HepG2 (cell line): ENCODE results near the gene ADGRG1. TPM values are rescaled to one million over a fixed set of nuclear protein-coding genes. Genes with fewer than 3 reads are reported as not detected.
A peak's percentile ranks its signal among the peaks of the same experiment; 100 is the strongest.

Source experiments
- ATAC-seq: fragments of 200-7000 bp; cut with Tn5 transposase; 3 replicates; pipeline ENCODE4 v1.9.1; 2020; ENCODE audit warnings: mild to moderate bottlenecking, moderate library complexity
- BruUV-seq: library from RNA; stranded (reverse); fragments of 400-500 nt; replicated peaks from 2 replicates; lab custom pipeline; 2021; lab: Mats Ljungman, UMichigan
- CTCF ChIA-PET: fragments of 300-600 bp; formaldehyde crosslinking; extraction: SDS; loops from one replicate; lab custom pipeline; 2021; ENCODE audit warnings: low total read pairs, inconsistent platforms, low intra/inter-chr PET ratio; lab: Yijun Ruan, JAX
- POLR2A ChIA-PET: fragments of 350-600 bp; sonication (Branson Sonifier 250); formaldehyde crosslinking; loops from one replicate; lab custom pipeline; 2020; ENCODE audit warnings: antibody characterized with exemption, inconsistent platforms; lab: Yijun Ruan, JAX
- DNase-seq: peaks from one replicate; pipeline ENCODE4 v3.0.0-alpha.2; 2015; ENCODE audit warnings: low spot score
- FAIRE-seq: peaks from 3 replicates; lab custom pipeline; 2011; peaks lifted over from hg19 to GRCh38; lab: Jason Lieb, UNC
- H2AFZ ChIP-seq: one replicate; pipeline ENCODE4 v1.6.1; 2011; ENCODE audit warnings: low read length, inconsistent platforms
- H3K27ac ChIP-seq: fragments of 300-600 bp; 3 replicates; pipeline ENCODE4 v1.8.0; 2011; ENCODE audit warnings: mixed run types, mild to moderate bottlenecking, mixed read lengths, low read length, inconsistent platforms; ENCODE audit not compliant: insufficient read depth; ENCODE audit errors: extremely low read length
- H3K27me3 ChIP-seq, 2 experiments: fragments of 200-600 bp in 1 of 2; 2 replicates in 1 of 2; 3 replicates in 1 of 2; pipeline versions ENCODE4 v1.6.0 to v1.8.0; 2011; ENCODE audit warnings: low read length in 2 of 2, mild to moderate bottlenecking in 2 of 2, moderate library complexity in 2 of 2, inconsistent platforms in 1 of 2; ENCODE audit not compliant: insufficient read depth in 2 of 2, control insufficient read depth in 1 of 2
- H3K36me3 ChIP-seq, 2 experiments: fragments of 200-600 bp in 1 of 2; replicated peaks in 1 of 2; 2 replicates in 1 of 2; 3 replicates in 1 of 2; pipeline versions ENCODE4 v1.5.1 to v1.8.0; 2011; ENCODE audit warnings: low read length in 2 of 2, inconsistent platforms in 1 of 2; ENCODE audit not compliant: insufficient read depth in 2 of 2, control insufficient read depth in 1 of 2
- H3K4me1 ChIP-seq: 2 replicates; pipeline ENCODE4 v1.5.1; 2012; ENCODE audit warnings: low read length, inconsistent platforms; ENCODE audit not compliant: insufficient read depth
- H3K4me2 ChIP-seq: 2 replicates; pipeline ENCODE4 v1.6.0; 2011; ENCODE audit warnings: low read depth, low read length, inconsistent platforms
- H3K4me3 ChIP-seq, 3 experiments: fragments of 200-600 bp in 1 of 3; sonication (generic), shearing (Covaris generic) in 1 of 3; replicated peaks in 1 of 3; 2 replicates each; pipeline ENCODE4 v1.5.1; 2011 to 2016; ENCODE audit warnings: low read length in 3 of 3, inconsistent platforms in 2 of 3, low read depth in 2 of 3, mild to moderate bottlenecking in 2 of 3, control low read depth in 1 of 3, mixed read lengths in 1 of 3; ENCODE audit not compliant: insufficient read depth in 1 of 3
- H3K79me2 ChIP-seq: one replicate; pipeline ENCODE4 v1.6.1; 2011; ENCODE audit warnings: low read length, inconsistent platforms; ENCODE audit not compliant: insufficient read depth
- H3K9ac ChIP-seq: 2 replicates; pipeline ENCODE4 v1.6.0; 2011; ENCODE audit warnings: mild to moderate bottlenecking, low read depth, low read length, inconsistent platforms; ENCODE audit not compliant: insufficient read depth
- H3K9me3 ChIP-seq: 2 replicates; pipeline ENCODE4 v1.5.1; 2012; ENCODE audit warnings: mild to moderate bottlenecking, low read length
- H4K20me1 ChIP-seq: 2 replicates; pipeline ENCODE4 v1.6.0; 2011; ENCODE audit warnings: inconsistent platforms, mild to moderate bottlenecking, low read length, moderate library complexity; ENCODE audit not compliant: insufficient read depth
- ARNT2 ChIP-seq: sonication (generic); formaldehyde crosslinking; IDR thresholded peaks from 2 replicates; pipeline ENCODE4 v1.8.0; 2022; ENCODE audit warnings: mild to moderate bottlenecking, low read depth, missing genetic modification reagents, moderate library complexity
- ELF1 ChIP-seq: sonication (generic); formaldehyde crosslinking; IDR thresholded peaks from 2 replicates; pipeline ENCODE4 v1.4.0; 2020; ENCODE audit warnings: missing genetic modification reagents
- FOXP1 ChIP-seq, 2 experiments: fragments of 450-650 bp in 1 of 2; IDR thresholded peaks; 2 replicates each; pipeline ENCODE4 v1.6.1; 2017 to 2018; ENCODE audit warnings: antibody characterized with exemption in 1 of 2
- MTA3 ChIP-seq: sonication (generic); formaldehyde crosslinking; IDR thresholded peaks from 2 replicates; pipeline ENCODE4 v1.4.0; 2020; ENCODE audit warnings: missing genetic modification reagents
- MYC ChIP-seq: sonication (generic); formaldehyde crosslinking; IDR thresholded peaks from 2 replicates; pipeline ENCODE4 v1.9.0; 2021; ENCODE audit warnings: missing genetic modification reagents, borderline replicate concordance
- PHF8 ChIP-seq: sonication (generic); formaldehyde crosslinking; IDR thresholded peaks from 2 replicates; pipeline ENCODE4 v1.5.0; 2020; ENCODE audit warnings: missing genetic modification reagents
- TMF1 ChIP-seq: sonication (generic); formaldehyde crosslinking; IDR thresholded peaks from 2 replicates; pipeline ENCODE4 v1.8.1; 2022; ENCODE audit warnings: low read depth, missing genetic modification reagents
- ZGPAT ChIP-seq: IDR thresholded peaks from 2 replicates; pipeline ENCODE4 v1.6.1; 2016; ENCODE audit warnings: mild to moderate bottlenecking
- ZNF101 ChIP-seq: sonication (generic); formaldehyde crosslinking; IDR thresholded peaks from 2 replicates; pipeline ENCODE4 v1.4.0; 2020; ENCODE audit warnings: mild to moderate bottlenecking, low read depth, missing genetic modification reagents, borderline replicate concordance
- ZNF549 ChIP-seq: sonication (generic); formaldehyde crosslinking; IDR thresholded peaks from 2 replicates; pipeline ENCODE4 v1.5.0; 2020; ENCODE audit warnings: missing genetic modification reagents
- ZNF572 ChIP-seq: sonication (generic); formaldehyde crosslinking; IDR thresholded peaks from 2 replicates; pipeline ENCODE4 v1.5.1; 2020; ENCODE audit warnings: mild to moderate bottlenecking, missing genetic modification reagents
- ZNF687 ChIP-seq: sonication (generic); formaldehyde crosslinking; IDR thresholded peaks from 2 replicates; pipeline ENCODE4 v1.5.1; 2020; ENCODE audit warnings: mild to moderate bottlenecking, missing genetic modification reagents, moderate library complexity
- ZNF782 ChIP-seq: sonication (generic); formaldehyde crosslinking; IDR thresholded peaks from 2 replicates; pipeline ENCODE4 v1.4.0; 2020; ENCODE audit warnings: missing genetic modification reagents, mild to moderate bottlenecking, borderline replicate concordance
- ZNF800 ChIP-seq: sonication (generic); formaldehyde crosslinking; IDR thresholded peaks from 2 replicates; pipeline ENCODE4 v1.4.0; 2020; ENCODE audit warnings: missing genetic modification reagents
- ZNF879 ChIP-seq: sonication (generic); formaldehyde crosslinking; IDR thresholded peaks from 2 replicates; pipeline ENCODE4 v1.8.1; 2023; ENCODE audit warnings: missing genetic modification reagents
- ZSCAN25 ChIP-seq: sonication (generic); formaldehyde crosslinking; IDR thresholded peaks from 2 replicates; pipeline ENCODE4 v1.8.0; 2022; ENCODE audit warnings: mild to moderate bottlenecking, missing genetic modification reagents
- WGBS: methylation state at CpG from one replicate; pipeline ENCODE4 v1.1.6; 2017; ENCODE audit warnings: low lambda C conversion rate; 5-methylcytosine and 5-hydroxymethylcytosine counted together
- in situ Hi-C: cut with HindIII; loops from 2 replicates; pipeline ENCODE4 v1.10.0; 2017; ENCODE audit warnings: low pct_unique_long_range_greater_than_20kb; ENCODE audit not compliant: extremely low pct_ligation_motif_present
- intact Hi-C: fragments of 100-400 bp; cut with micrococcal nuclease; formaldehyde crosslinking; loops from one replicate; pipeline ENCODE4 v1.10.0; 2022; ENCODE audit not compliant: unreplicated experiment
- polyA plus RNA-seq, 8 experiments: library from polyadenylated mRNA; depleted of rRNA in 3 of 8; stranded (reverse) in 7 of 8; unstranded in 1 of 8; fragments of >200 nt; fragmentation: Illumina TruSeq in 4 of 8; extraction: Trizol in 4 of 8; gene quantifications; 2 replicates each; pipeline versions ENCODE4 v1.2.1 to v1.2.3, GENCODE V29; 2011 to 2016; ENCODE audit warnings: low read depth in 4 of 8, missing spikeins in 1 of 8, mixed read lengths in 1 of 8; ENCODE audit not compliant: insufficient read depth in 1 of 8
- total RNA-seq, 5 experiments: library from RNA; depleted of rRNA; stranded (reverse); fragments of >200 nt; fragmentation: Illumina TruSeq; extraction: Trizol; gene quantifications; 2 replicates each; pipeline ENCODE4 v1.2.3, GENCODE V29; 2016; ENCODE audit warnings: low read depth in 1 of 5

Gene ADGRG1
- total and polyA plus RNA-seq, 2 of the 13 experiments (the other 11 are each of a cell fraction or from before 2014, with no cell fraction given), result 2.7 to 5.9 TPM

- Histone ChIP-seq H3K36me3 (no peaks in the 10 kb centered on the region), H3K4me2 (peak overlapping the region; percentile 54), H2AFZ (peak overlapping the region; percentile 6), H4K20me1 (no peaks in the 10 kb centered on the region), H3K9ac (no peak overlapping the region), H3K27ac (peak overlapping the region; percentile 52), H3K4me1 (peaks cover 36% of the 10 kb centered on the region), H3K4me3 (peak overlapping the region in 1 of 3 experiments; percentile 17; a peak in 1 of 6 replicates), H3K79me2 (no peaks in the 10 kb centered on the region), H3K27me3 (no peaks in the 10 kb centered on the region), H3K9me3 (no peaks in the 10 kb centered on the region)
- peak; percentile 68 for FAIRE-seq
- peak; percentile 86 for ATAC-seq
- intact Hi-C loops (loop anchor here (2.0 kb wide), 1 partner anchor 44 kb away; no protein-coding TSS in a partner anchor), in situ Hi-C loops (no loop called here)
- POLR2A ChIA-PET, result interaction anchor here (0.5 to 1.9 kb wide), 5 partner anchors 24 to 75 kb away, joined by 3 to 12 read pairs (median 4); partner anchors contain the start of gene KATNB1
- CTCF ChIA-PET, result interaction anchor here (0.8 to 1.4 kb wide), 2 partner anchors 12 to 59 kb away, joined by 4 read pairs; no protein-coding TSS in a partner anchor
- BruUV-seq, result no TSS peak
- peak; percentile 59 for DNase-seq
- WGBS, result 60% methylated on average over 8 of the region's 11 CpGs
- TF ChIP-seq ZNF549, result peak; percentile 85; the same call in 1 of the 2 replicates
- TF ChIP-seq ARNT2, result no peak
- peak; percentile 85 for TF ChIP-seq ELF1
- TF ChIP-seq ZNF572 (CRISPR knock-in tag), result peak; percentile 70; the same call in 1 of the 2 replicates
- TF ChIP-seq PHF8 (CRISPR knock-in tag), result 0 out of 2 replicates have a peak, but pooled peaks have one; percentile 31
- no peak for TF ChIP-seq FOXP1 (IDR thresholded peaks at IDR 0.05)
- TF ChIP-seq FOXP1 (CRISPR knock-in tag; IDR thresholded peaks at IDR 0.05), result no peak
- peak; percentile 52; the same call in 1 of the 2 replicates for TF ChIP-seq ZNF800 (CRISPR knock-in tag)
- TF ChIP-seq ZNF879 (CRISPR knock-in tag), result no peak
- no peak; the same call in 1 of the 2 replicates for TF ChIP-seq ZGPAT (CRISPR knock-in tag)
- TF ChIP-seq ZSCAN25, result no peak
- no peak for TF ChIP-seq MYC (CRISPR knock-in tag)
- no peak for TF ChIP-seq ZNF101
- TF ChIP-seq TMF1, result no peak
- TF ChIP-seq MTA3 (CRISPR knock-in tag), result no peak
- TF ChIP-seq ZNF782 (CRISPR knock-in tag), result no peak
- peak; percentile 86 for TF ChIP-seq ZNF687 (CRISPR knock-in tag)
Observed at GRCh38 chr16:57660715-57661463, 32.5 kb downstream of the ADGRG1 start.
